Measurements from ENCODE around the gene PDGFB. TPM values are rescaled to one million over a fixed set of nuclear protein-coding genes. Genes with fewer than 3 reads are reported as not detected.

Gene PDGFB
- total RNA-seq, 1 donor from 2014 or later: 0.78 TPM

- peaks cover 13% of the 10 kb centered on the region for H3K4me1 Mint-ChIP-seq (ENCODE audit: low read depth)
- no peak for DNase-seq (ENCODE audit: low spot score)
- intact Hi-C loops (cut with micrococcal nuclease): no loop called here
- no peak overlapping the region for H3K4me3 Mint-ChIP-seq
- no peak overlapping the region for H3K27ac Mint-ChIP-seq
- H3K36me3 Mint-ChIP-seq (ENCODE audit: low read depth): no peaks in the 10 kb centered on the region
- H3K9me3 Mint-ChIP-seq: no peaks in the 10 kb centered on the region
- peaks cover 2% of the 10 kb centered on the region for H3K27me3 Mint-ChIP-seq (ENCODE audit: insufficient read depth)
These were observed 26.0 kb upstream of the PDGFB start for GRCh38 chr22:39270792-39271191.

- H3K4me1 Mint-ChIP-seq (ENCODE audit: low read depth): peaks cover 14% of the 10 kb centered on the region
- no peaks in the 10 kb centered on the region for H3K9me3 Mint-ChIP-seq
- intact Hi-C loops (cut with micrococcal nuclease): no loop called here
- peaks cover 2% of the 10 kb centered on the region for H3K27me3 Mint-ChIP-seq (ENCODE audit: insufficient read depth)
- no peak for DNase-seq (ENCODE audit: low spot score)
- H3K27ac Mint-ChIP-seq: no peak overlapping the region
- no peak overlapping the region for H3K4me3 Mint-ChIP-seq
- no peaks in the 10 kb centered on the region for H3K36me3 Mint-ChIP-seq (ENCODE audit: low read depth)
These were observed 25.5 kb upstream of the PDGFB start for GRCh38 chr22:39270280-39270679.

GRCh38 chr22:39269095-39269790, 24.5 kb upstream of the PDGFB start:
- no peaks in the 10 kb centered on the region for H3K27me3 Mint-ChIP-seq (ENCODE audit: insufficient read depth)
- H3K36me3 Mint-ChIP-seq (ENCODE audit: low read depth): no peaks in the 10 kb centered on the region
- no peak overlapping the region for H3K4me3 Mint-ChIP-seq
- no peaks in the 10 kb centered on the region for H3K9me3 Mint-ChIP-seq
- intact Hi-C loops (cut with micrococcal nuclease): no loop called here
- no peak for DNase-seq (ENCODE audit: low spot score)
- H3K27ac Mint-ChIP-seq: no peak overlapping the region
- H3K4me1 Mint-ChIP-seq (ENCODE audit: low read depth): peaks cover 22% of the 10 kb centered on the region

GRCh38 chr22:39268645-39269044, 23.9 kb upstream of the PDGFB start:
- no peaks in the 10 kb centered on the region for H3K36me3 Mint-ChIP-seq (ENCODE audit: low read depth)
- no peak overlapping the region for H3K27ac Mint-ChIP-seq
- peaks cover 2% of the 10 kb centered on the region for H3K27me3 Mint-ChIP-seq (ENCODE audit: insufficient read depth)
- H3K4me3 Mint-ChIP-seq: no peak overlapping the region
- peaks cover 28% of the 10 kb centered on the region for H3K4me1 Mint-ChIP-seq (ENCODE audit: low read depth)
- intact Hi-C loops (cut with micrococcal nuclease): no loop called here
- DNase-seq (ENCODE audit: low spot score): no peak
- no peaks in the 10 kb centered on the region for H3K9me3 Mint-ChIP-seq

GRCh38 chr22:39267974-39268373, 23.2 kb upstream of the PDGFB start:
- peak overlapping the region; percentile 75 for H3K27ac Mint-ChIP-seq

GRCh38 chr22:39266398-39267030, 21.7 kb upstream of the PDGFB start:
- H3K9me3 Mint-ChIP-seq: peaks cover 8% of the 10 kb centered on the region
- H3K27ac Mint-ChIP-seq: peak overlapping the region; percentile 89
- intact Hi-C loops (cut with micrococcal nuclease): loop anchor here (1.0 to 2.0 kb wide), 4 partner anchors 13 to 325 kb away; partner anchors contain the start of gene RPL3
- DNase-seq (ENCODE audit: low spot score): peak; percentile 28
- peaks cover 28% of the 10 kb centered on the region for H3K4me1 Mint-ChIP-seq (ENCODE audit: low read depth)
- no peaks in the 10 kb centered on the region for H3K36me3 Mint-ChIP-seq (ENCODE audit: low read depth)
- H3K4me3 Mint-ChIP-seq: no peak overlapping the region
- peaks cover 2% of the 10 kb centered on the region for H3K27me3 Mint-ChIP-seq (ENCODE audit: insufficient read depth)

More at GRCh38 chr22:39267974-39268373, 23.2 kb upstream of the PDGFB start:
- no peaks in the 10 kb centered on the region for H3K9me3 Mint-ChIP-seq
- H3K4me1 Mint-ChIP-seq (ENCODE audit: low read depth): peaks cover 28% of the 10 kb centered on the region
- intact Hi-C loops (cut with micrococcal nuclease): loop anchor here (2.0 kb wide), 1 partner anchor 31 kb away; no protein-coding TSS in a partner anchor
- no peak overlapping the region for H3K4me3 Mint-ChIP-seq
- DNase-seq (ENCODE audit: low spot score): no peak
- H3K36me3 Mint-ChIP-seq (ENCODE audit: low read depth): no peaks in the 10 kb centered on the region
- peaks cover 2% of the 10 kb centered on the region for H3K27me3 Mint-ChIP-seq (ENCODE audit: insufficient read depth)

GRCh38 chr22:39265143-39265886, 20.5 kb upstream of the PDGFB start:
- no peak for DNase-seq (ENCODE audit: low spot score)
- peaks cover 28% of the 10 kb centered on the region for H3K4me1 Mint-ChIP-seq (ENCODE audit: low read depth)
- H3K4me3 Mint-ChIP-seq: no peak overlapping the region
- intact Hi-C loops (cut with micrococcal nuclease): no loop called here
- H3K27me3 Mint-ChIP-seq (ENCODE audit: insufficient read depth): peaks cover 2% of the 10 kb centered on the region
- peaks cover 2% of the 10 kb centered on the region for H3K36me3 Mint-ChIP-seq (ENCODE audit: low read depth)
- peaks cover 20% of the 10 kb centered on the region for H3K9me3 Mint-ChIP-seq
- H3K27ac Mint-ChIP-seq: peak overlapping the region; percentile 89

GRCh38 chr22:39264349-39265038, 19.7 kb upstream of the PDGFB start:
- Mint-ChIP-seq H3K4me3 (no peak overlapping the region), H3K4me1 (ENCODE audit: low read depth) (peaks cover 28% of the 10 kb centered on the region), H3K27ac (peak overlapping the region; percentile 70), H3K27me3 (ENCODE audit: insufficient read depth) (peaks cover 2% of the 10 kb centered on the region), H3K36me3 (ENCODE audit: low read depth) (peaks cover 2% of the 10 kb centered on the region), H3K9me3 (peaks cover 21% of the 10 kb centered on the region)
- no peak for DNase-seq (ENCODE audit: low spot score)
- intact Hi-C loops (cut with micrococcal nuclease): no loop called here

- Mint-ChIP-seq H3K36me3 (ENCODE audit: low read depth) (peaks cover 2% of the 10 kb centered on the region), H3K27me3 (ENCODE audit: insufficient read depth) (peaks cover 2% of the 10 kb centered on the region), H3K27ac (peak overlapping the region; percentile 70), H3K4me3 (no peak overlapping the region), H3K9me3 (peaks cover 21% of the 10 kb centered on the region), H3K4me1 (ENCODE audit: low read depth) (peaks cover 28% of the 10 kb centered on the region)
- intact Hi-C loops (cut with micrococcal nuclease): no loop called here
- no peak for DNase-seq (ENCODE audit: low spot score)
These were observed 19.0 kb upstream of the PDGFB start for GRCh38 chr22:39263626-39264348.

- H3K4me3 Mint-ChIP-seq: no peak overlapping the region
These were observed 14.9 kb upstream of the PDGFB start for GRCh38 chr22:39259666-39260065.

GRCh38 chr22:39257901-39258475, 13.2 kb upstream of the PDGFB start:
- peaks cover 2% of the 10 kb centered on the region for H3K36me3 Mint-ChIP-seq (ENCODE audit: low read depth)
- intact Hi-C loops (cut with micrococcal nuclease): no loop called here
- DNase-seq (ENCODE audit: low spot score): no peak
- H3K9me3 Mint-ChIP-seq: peaks cover 21% of the 10 kb centered on the region
- H3K27ac Mint-ChIP-seq: no peak overlapping the region
- no peaks in the 10 kb centered on the region for H3K27me3 Mint-ChIP-seq (ENCODE audit: insufficient read depth)
- H3K4me1 Mint-ChIP-seq (ENCODE audit: low read depth): peaks cover 21% of the 10 kb centered on the region
- H3K4me3 Mint-ChIP-seq: no peak overlapping the region

More at GRCh38 chr22:39259666-39260065, 14.9 kb upstream of the PDGFB start:
- Mint-ChIP-seq H3K36me3 (ENCODE audit: low read depth) (peaks cover 2% of the 10 kb centered on the region), H3K4me1 (ENCODE audit: low read depth) (peaks cover 22% of the 10 kb centered on the region), H3K27ac (no peak overlapping the region), H3K27me3 (ENCODE audit: insufficient read depth) (peaks cover 2% of the 10 kb centered on the region), H3K9me3 (peaks cover 21% of the 10 kb centered on the region)
- DNase-seq (ENCODE audit: low spot score): no peak
- intact Hi-C loops (cut with micrococcal nuclease): no loop called here

- Mint-ChIP-seq H3K9me3 (peaks cover 18% of the 10 kb centered on the region), H3K36me3 (ENCODE audit: low read depth) (peaks cover 2% of the 10 kb centered on the region), H3K4me1 (ENCODE audit: low read depth) (peaks cover 30% of the 10 kb centered on the region), H3K4me3 (no peak overlapping the region), H3K27me3 (ENCODE audit: insufficient read depth) (no peaks in the 10 kb centered on the region), H3K27ac (peak overlapping the region; percentile 58)
- no peak for DNase-seq (ENCODE audit: low spot score)
- intact Hi-C loops (cut with micrococcal nuclease): no loop called here
These were observed 12.2 kb upstream of the PDGFB start for GRCh38 chr22:39256979-39257378.
